T-helper 2 cell (primary cell): Measurements from ENCODE around the gene ORC4.
A peak's percentile ranks its signal among the peaks of the same experiment; 100 is the strongest.

Experiments
- DNase-seq, 5 experiments: peaks; one replicate each; pipeline versions ENCODE4 v3.0.0 to v3.0.0-alpha.2; 2012 to 2022

ORC4 gene

DNA sequence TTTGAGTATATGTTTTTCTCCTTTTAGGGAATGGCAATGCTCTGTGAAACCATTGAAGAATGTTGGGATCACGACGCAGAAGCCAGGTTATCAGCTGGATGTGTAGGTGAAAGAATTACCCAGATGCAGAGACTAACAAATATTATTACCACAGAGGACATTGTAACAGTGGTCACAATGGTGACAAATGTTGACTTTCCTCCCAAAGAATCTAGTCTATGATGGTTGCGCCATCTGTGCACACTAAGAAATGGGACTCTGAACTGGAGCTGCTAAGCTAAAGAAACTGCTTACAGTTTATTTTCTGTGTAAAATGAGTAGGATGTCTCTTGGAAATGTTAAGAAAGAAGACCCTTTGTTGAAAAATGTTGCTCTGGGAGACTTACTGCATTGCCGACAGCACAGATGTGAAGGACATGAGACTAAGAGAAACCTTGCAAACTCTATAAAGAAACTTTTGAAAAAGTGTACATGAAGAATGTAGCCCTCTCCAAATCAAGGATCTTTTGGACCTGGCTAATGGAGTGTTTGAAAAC, 93.4 kb downstream of the ORC4 start:
- no peak for DNase-seq

DNA sequence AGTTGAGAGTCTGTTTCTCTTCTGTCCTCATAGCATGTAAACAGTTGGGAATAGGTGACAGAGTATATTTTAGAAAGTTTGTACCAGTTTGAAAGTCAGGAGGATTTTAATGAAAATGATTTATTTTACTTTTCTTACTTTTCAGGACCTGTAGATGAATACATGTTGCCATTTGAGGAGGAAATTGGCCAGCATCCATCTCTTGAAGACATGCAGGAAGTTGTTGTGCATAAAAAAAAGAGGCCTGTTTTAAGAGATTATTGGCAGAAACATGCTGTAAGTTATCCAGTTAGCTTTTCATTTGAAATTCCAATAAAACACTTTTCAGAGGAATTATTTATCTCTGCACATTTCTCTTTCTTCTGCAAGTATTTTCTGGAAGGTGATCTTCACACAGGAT, 94.7 kb downstream of the ORC4 start:
- DNase-seq = no peak

DNA sequence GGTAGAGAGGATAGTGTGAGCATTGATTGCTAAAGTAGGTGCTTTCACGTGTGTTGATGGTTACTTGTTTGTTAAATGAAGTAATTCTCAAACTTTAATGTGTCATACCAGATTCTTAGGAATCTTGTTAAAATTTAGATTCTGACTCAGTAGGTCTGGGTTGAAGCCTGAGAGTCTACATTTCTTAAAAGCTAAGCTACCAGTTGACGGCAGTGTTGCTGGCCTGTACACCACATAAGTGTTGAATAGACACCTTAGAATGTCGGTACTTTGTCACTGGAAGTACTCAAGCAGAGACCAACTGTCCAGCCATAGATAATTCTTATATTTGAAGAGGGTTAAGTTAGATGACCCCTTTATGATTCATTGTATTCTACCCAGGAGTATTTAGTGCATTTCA, 95.9 kb downstream of the ORC4 start:
- DNase-seq = no peak

DNA sequence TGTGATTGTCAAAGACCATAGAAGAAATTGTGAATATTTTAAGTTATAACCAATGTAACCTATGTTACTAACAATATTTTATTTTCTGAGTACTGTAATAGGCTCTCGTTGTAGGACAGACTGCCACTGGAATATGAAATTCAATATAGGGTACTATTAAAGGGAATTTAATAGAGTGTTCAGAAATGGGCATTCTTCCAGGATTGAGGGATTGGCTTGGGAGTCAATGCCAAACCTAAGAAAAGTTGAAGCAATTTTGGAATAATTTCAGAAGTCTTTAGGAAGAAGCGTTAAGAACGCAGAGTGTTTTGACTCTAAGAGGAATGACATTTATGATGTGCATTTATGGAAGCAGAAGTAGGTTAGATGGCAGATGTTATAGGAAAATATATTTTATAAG, 96.7 kb downstream of the ORC4 start:
- DNase-seq = no peak

DNA sequence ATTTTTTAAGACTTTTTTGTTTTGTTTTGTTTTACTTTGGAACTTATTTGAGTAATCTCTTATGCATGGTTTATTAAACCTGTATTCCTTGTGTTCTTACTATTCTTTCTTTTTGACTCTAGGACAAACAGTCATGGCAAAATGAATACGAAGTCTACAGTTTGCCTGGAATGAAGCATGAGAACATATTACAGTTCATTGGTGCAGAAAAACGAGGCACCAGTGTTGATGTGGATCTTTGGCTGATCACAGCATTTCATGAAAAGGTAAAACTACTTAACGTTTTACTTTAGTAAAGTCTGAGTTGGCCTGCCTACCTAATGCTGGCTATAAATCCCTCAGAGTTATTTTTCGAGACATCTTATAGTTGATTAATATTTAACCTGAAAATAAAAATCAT, 103.4 kb downstream of the ORC4 start:
- no peak for DNase-seq

DNA sequence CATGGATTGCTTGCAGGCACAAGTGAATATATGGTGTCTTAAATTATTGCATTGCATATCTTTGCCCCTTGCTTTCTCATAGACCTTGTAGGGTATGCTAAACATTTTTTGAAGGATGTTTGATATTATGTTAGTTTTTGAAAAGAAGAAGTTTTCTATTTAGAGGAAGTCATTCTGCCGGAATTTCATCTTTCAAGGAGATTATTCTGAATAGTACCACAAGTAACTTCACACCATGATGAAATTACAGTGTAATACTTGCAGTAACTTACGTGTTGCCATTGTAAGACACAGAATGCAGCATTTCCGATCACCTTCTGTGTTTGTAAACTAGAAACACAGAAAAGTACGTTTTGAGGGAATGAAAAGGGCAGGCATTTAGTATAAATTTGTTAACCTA, 103.8 kb downstream of the ORC4 start:
- no peak for DNase-seq

DNA sequence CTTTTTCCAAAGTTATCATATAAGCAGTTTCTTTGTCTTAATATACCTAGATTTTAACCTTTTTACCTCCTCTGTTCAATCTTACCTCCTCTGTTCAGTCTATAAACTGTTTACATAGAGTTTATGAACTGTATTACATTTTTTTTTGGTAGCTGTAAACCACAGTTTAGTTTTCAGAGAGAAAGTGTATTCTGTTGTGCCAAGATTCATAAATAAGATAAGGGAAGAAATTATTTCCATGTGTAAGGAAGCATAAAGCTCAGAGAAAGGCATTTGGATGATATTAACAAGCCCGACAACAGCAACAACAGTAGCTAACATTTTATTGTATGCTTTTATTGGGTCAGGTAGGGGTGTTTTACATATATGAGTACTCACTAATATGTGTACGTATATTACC, 104.5 kb downstream of the ORC4 start:
- DNase-seq = no peak

DNA sequence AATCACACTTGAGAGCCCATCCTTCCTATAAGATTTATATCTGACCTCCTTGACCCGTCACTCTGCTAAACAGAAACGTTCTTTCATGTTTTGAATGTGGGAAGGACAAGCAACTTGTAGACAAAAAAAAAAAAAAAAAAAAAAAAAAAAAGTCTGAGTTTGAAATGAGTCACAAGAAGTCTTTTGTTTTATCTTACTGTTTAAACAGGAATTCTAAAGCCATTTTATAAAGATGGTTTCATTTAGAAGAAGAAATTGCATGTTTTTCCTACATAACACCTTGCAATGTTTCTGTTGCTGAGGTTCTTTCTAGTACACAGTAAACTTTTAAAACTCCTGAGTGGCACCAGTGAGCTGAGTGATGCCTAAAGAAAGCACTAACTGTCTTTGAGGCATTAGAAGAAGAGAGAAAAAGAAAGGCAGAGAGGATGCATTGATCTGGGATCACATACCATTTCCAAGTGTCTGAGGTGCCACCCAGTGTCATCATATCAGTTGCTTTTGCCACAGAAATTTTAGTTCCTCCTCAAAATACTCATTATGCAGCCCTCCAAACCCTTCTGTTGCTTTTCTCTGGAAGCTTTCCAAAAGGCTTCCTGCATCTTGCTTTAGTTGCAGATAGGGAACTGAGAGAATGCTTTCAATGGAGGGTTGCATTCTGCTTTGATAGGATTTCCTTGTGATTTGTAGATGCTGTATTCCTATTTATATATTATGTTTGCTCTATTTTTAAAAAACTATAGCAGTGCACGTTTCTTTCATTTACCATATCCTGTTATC, 106.6 kb downstream of the ORC4 start:
- DNase-seq = no peak

DNA sequence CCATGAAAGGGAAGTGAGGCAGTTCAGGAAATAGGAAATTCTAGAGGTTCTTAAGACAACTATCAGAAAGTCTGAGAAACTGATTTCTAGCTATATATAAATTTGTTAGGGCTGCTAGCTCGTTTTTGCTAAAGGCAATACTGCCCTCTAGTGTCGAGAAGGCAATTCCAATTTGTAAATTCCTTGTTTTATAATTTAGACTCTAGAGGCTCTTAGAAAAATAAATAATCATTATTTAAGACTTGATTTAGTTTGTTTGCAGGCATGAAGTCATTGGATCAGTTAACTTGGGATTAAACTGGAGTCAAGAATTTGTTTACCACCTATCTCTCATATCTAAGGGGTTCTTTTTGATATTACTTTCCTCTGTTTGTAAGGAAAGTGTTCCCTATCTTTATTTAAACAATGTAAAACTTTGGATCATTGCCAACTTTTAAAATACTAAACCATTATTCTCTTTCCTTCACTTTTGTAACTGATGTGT, 109.5 kb downstream of the ORC4 start:
- DNase-seq = peak in 3 of 5 experiments; percentile 4 to 67 (median 6)

DNA sequence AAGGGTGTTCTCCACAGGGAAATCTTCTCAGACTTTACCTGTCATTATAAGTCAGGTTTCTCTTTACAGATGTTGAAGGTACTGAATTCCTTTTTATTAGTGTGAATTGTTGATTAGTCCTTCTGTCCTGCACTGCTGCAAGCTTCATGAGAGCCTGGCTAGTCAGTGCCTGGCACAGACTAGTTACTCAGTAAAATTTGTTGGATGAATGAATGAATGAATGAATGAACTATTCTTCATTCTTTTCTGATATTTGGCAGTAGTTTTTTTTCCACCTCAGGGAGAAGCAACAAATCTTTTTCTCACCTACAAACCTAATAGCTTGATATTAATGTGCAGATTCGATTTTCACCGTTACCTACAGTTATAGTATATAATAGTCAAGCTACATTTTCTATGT, 111.4 kb downstream of the ORC4 start:
- DNase-seq = no peak

DNA sequence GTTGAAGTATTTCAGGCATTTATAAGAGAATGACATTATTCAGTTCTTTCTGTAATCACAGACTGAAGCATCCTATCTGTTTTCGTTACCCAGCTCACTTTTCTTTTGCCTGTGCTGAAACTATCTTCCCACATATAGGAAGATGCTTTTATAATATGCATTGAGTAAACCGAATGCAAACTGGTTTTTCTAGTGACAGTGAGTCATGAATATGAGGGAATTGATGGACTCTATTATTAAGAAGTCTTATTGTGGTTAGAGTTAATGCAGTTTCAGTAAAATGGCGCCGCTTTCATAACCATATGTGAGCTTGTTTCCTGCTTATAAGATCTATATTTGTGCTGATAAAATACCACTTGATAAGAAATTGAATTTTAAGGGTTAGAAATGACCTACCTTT, 116.5 kb downstream of the ORC4 start:
- no peak for DNase-seq

DNA sequence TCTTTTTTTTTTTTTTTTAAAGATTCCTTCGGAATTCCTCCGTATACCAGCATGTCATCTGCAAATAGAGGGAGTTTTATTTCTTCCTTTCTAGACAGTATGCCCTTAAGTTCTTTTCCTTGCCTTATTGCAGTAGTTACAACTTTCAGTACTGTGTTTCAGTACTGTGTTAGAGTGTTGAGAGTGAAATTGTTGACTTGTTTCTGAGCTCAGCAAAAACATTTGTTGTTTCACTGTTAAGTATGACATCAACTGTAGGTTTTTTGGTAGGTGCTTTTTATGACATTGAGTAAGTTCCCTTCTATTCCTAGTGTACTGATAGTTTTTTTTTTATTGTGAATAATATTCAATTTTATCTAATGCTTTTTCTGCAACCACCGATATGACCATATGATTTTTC, 131.9 kb downstream of the ORC4 start:
- no peak for DNase-seq

DNA sequence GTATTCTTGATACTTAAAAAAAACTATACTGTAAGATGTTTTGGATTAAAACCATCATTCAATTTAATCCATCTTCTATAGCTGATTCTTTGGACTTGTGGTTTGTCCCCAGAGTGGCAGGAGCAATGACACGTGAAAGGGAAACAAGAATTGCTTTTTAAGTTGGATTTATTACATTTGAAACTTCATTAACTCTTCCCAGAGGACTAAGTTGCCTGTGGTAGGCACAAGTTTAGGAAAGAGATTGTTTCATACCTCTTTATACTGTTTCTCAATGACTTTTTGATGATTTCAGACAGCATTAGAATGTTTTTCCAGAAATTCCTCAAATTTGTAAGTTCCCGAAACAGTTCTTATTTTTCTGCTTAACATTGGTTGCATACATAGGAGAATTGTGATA, 134.4 kb downstream of the ORC4 start:
- no peak for DNase-seq

DNA sequence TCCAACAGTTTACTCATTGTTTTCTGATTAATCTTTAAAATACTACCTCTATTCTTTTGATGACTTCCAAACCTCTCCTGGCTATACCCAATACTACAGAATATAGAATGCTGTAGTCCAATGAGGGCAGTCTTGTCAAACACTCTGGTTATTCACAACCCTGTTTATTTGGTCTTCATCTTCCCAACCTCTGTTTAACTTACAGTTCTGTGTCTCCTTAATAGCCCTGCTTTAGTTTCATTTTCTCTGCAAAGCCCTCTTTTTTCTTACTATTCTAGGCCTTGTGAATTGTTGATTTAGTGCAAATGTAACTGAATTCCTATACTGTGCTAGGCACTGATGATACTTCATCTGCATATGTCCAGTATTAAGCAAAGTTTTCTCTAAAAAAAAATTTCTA, 135.7 kb downstream of the ORC4 start:
- DNase-seq = no peak

DNA sequence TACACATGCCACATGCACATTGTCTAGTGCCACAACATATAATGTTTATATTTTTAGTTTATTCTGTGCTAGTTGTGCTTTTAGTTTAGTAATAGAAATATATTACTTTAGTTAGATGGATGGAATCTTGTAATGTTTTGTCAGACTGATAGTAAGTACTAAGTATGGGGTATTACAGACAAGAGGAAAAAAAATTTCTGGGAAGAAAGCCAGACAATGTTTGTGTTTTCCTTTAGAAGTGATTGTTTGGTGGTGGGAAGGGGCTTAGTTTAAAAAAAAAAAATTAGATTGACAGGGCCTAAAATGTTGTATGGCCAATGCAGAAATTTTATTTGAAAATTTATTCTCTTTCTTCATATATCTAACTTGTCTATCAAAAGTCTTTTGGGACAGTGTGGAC, 137.9 kb downstream of the ORC4 start:
- DNase-seq = no peak
